AG04449 (cell line): Measurements from ENCODE around the gene L1CAM.

ENCODE experiments used
- CTCF ChIA-PET: fragments of 350-600 bp; formaldehyde crosslinking; extraction: SDS; loops from one replicate; lab custom pipeline; 2021; ENCODE audit warnings: antibody characterized with exemption; lab: Yijun Ruan, JAX
- POLR2A ChIA-PET: fragments of 400-600, 350-600 bp; formaldehyde crosslinking; extraction: SDS; loops from one replicate; lab custom pipeline; 2020; ENCODE audit warnings: antibody characterized with exemption, inconsistent platforms; lab: Yijun Ruan, JAX
- DNase-seq: peaks from one replicate; pipeline ENCODE4 v3.0.0-alpha.2; 2010; ENCODE audit warnings: low read depth, low spot score
- H3K4me3 ChIP-seq: 2 replicates; pipeline ENCODE4 v1.5.1; 2011; ENCODE audit warnings: low read depth, mild to moderate bottlenecking, control low read depth, low read length
- TF ChIP-seq, protein P1 (sequence below): IDR thresholded peaks from one replicate; pipeline ENCODE4 v1.5.1; 2011; ENCODE audit warnings: mild to moderate bottlenecking, moderate library complexity, low read length, control low read depth, inconsistent platforms; ENCODE audit not compliant: insufficient read depth; ENCODE audit errors: missing control alignments

The L1CAM gene

DNA sequence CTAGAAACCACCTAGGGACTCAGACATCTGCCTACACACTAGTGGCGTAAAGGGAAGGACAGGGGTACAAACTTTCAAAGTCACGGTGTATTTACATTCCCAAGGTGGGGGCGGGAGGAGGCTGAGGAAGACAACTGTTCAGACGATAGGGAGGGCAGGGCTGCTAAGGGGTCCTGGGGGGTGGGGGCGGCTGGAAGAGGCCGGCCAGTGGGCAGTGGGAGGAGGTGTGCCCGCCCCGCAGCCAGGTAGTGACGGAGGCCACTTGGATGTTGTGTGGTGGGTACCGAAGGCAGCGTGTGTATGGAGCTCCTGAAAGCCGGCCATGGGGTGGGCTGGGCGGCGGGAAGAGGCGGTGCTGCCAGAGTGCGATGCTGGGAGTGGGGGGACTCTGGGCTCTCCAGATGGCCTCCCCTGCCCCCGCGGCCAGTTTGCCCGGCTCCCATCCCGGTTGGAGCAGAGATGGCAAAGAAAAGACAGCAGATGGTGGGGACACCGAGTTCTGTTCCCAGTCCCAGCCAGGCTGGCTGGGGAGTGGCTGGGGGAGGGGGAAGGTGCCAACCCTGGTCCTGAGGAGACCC lies 24.2 kb downstream of the L1CAM start:
- H3K4me3 ChIP-seq = no peak overlapping the region
- POLR2A ChIA-PET = no interaction called here
- TF ChIP-seq, protein P1, sequence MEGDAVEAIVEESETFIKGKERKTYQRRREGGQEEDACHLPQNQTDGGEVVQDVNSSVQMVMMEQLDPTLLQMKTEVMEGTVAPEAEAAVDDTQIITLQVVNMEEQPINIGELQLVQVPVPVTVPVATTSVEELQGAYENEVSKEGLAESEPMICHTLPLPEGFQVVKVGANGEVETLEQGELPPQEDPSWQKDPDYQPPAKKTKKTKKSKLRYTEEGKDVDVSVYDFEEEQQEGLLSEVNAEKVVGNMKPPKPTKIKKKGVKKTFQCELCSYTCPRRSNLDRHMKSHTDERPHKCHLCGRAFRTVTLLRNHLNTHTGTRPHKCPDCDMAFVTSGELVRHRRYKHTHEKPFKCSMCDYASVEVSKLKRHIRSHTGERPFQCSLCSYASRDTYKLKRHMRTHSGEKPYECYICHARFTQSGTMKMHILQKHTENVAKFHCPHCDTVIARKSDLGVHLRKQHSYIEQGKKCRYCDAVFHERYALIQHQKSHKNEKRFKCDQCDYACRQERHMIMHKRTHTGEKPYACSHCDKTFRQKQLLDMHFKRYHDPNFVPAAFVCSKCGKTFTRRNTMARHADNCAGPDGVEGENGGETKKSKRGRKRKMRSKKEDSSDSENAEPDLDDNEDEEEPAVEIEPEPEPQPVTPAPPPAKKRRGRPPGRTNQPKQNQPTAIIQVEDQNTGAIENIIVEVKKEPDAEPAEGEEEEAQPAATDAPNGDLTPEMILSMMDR = no peak
- no peak for DNase-seq
- CTCF ChIA-PET = no interaction called here

DNA sequence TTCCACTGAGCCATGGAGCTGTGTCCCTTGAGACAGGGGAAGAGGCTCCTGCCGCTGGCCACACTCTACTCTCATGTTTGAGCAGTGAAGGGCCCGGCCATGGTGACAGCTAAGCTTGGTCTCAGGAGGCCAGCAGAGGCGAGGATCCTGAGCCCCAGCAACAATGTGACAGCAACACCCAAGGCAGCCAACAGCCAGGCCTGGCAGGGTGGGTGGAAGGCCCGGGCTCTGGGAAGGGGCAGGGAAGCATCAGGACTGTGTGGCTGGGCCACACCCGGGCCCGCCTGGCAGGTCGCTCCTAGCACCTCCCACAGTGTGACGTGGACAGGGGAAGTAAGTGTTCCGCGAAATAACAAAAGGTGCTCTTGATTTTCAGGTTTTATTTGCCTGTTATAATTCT lies 24.8 kb downstream of the L1CAM start:
- no peak for DNase-seq
- H3K4me3 ChIP-seq = no peak overlapping the region
- TF ChIP-seq, protein P1 = no peak
- ChIA-PET POLR2A (no interaction called here), CTCF (no interaction called here)

DNA sequence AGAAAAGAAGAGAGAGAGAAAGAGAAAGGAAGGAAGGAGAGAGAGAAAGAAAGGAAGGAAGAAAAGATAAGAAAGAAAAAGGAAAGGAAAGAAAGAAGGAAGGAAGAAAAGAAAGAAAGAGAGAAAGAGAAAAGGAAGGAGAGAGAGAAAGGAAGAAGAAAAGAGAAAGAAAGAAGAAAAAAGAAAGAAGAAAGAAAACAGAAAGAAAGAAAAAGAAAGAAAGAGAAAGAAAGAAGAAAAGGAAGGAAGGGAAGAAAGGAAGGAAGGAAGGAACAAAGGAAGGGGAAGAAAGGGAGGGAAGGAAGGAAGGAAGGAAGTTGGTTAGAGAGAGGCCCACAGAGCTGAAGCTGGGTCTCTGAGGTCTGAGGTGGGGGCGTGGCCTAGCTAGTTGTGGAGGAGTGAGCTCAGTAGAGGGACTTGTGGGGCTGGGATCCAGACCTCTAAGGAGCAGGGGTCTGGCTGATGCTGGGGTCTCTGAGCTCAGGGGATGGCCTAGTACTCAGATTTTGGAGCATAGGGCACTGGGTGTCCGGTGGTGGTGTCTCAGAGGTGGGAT lies 28.5 kb downstream of the L1CAM start:
- TF ChIP-seq, protein P1 = no peak
- DNase-seq = no peak
- ChIA-PET CTCF (no interaction called here), POLR2A (interaction anchor here (0.6 kb wide), 1 partner anchor 69 kb away, joined by 3 read pairs; no protein-coding TSS in a partner anchor)
- no peak overlapping the region for H3K4me3 ChIP-seq

- H3K4me3 ChIP-seq = no peak overlapping the region
- no peak for DNase-seq
- TF ChIP-seq, protein P1 = no peak
- ChIA-PET CTCF (no interaction called here), POLR2A (no interaction called here)
Measured at GRCh38 chrX:153854702-153855101, 31.3 kb downstream of the L1CAM start.

DNA sequence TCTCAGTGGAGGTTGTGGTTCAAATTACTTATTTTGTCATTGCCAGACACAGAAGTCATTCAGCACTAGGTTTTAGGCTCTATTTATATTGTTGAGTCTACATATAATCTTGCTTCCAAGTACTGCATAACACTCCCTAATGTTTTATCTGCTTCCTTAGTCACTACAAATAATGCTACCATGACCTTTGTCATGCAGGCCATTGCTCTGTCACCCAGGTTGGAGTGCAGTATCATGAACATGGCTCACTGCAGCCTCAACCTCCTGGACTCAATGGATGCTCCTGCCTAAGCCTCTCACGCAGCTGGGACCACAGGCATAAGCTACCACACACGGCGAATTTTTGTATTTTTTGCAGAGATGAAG lies 32.1 kb downstream of the L1CAM start:
- CTCF ChIA-PET = interaction anchor here (2.0 kb wide), 1 partner anchor 67 kb away, joined by 4 read pairs; no protein-coding TSS in a partner anchor
- DNase-seq = no peak
- TF ChIP-seq, protein P1 = no peak
- no peak overlapping the region for H3K4me3 ChIP-seq
- POLR2A ChIA-PET = no interaction called here

GRCh38 chrX:153853180-153853901 lies 32.6 kb downstream of the L1CAM start:
- TF ChIP-seq, protein P1 = no peak
- DNase-seq = no peak
- no peak overlapping the region for H3K4me3 ChIP-seq
- POLR2A ChIA-PET = no interaction called here
- CTCF ChIA-PET = interaction anchor here (2.0 kb wide), 1 partner anchor 68 kb away, joined by 4 read pairs; no protein-coding TSS in a partner anchor
